Lower leg skin (tissue), 3 donors: ENCODE data around the gene BRWD1.

ENCODE experiments used
- POLR2A ChIP-seq, 2 donors: fragments of 450-650 bp; IDR thresholded peaks; one replicate each; pipeline ENCODE4 v1.6.1; 2016 to 2017; ENCODE audit warnings: antibody characterized with exemption in 2 of 2, mild to moderate bottlenecking in 1 of 2, moderate library complexity in 1 of 2
- TF ChIP-seq, protein P1 (sequence below), 3 donors: fragments of 450-650 bp; IDR thresholded peaks; one replicate each; pipeline ENCODE4 v1.5.1; 2016; ENCODE audit warnings: antibody characterized with exemption in 3 of 3, mild to moderate bottlenecking in 3 of 3, moderate library complexity in 2 of 3

DNA sequence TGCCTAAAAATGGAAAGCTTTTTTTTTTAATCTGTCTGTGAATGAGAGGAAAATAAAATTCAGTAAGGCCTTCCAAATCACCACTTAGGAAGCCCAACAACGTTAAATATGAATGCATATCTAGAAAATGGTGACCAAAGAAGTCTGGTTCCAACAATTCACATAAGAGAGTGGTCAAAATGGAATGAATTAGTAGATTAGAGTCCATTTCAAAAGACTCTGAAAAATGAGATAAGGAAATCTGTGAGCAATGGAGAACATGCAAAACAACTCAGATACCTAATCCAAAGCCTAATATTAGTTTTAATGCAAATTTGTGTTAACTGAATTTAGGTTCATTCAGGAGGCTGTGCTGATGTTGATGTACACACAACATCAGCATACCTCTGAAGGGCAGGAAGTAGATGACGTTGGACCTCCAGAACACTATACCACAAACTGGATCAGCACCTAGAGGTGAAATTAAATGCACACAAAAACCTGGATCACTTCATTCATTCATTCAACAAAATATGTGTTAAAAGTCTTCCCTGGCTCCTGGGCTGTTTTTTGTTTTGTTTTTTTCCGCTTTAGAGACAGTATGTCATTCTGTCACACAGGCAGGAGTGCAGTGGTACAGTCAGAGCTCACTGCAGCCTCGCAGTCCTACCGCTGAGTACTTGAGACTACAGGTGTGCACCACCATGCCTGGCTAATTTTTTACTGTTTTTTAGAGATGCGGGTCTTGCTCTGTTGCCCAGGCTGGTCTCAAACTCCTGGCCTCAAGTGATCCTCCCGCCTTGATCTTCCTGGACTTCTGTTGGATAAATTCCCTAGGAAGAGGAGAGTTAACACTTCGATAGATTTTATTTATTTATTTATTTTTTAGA lies 4.9 kb upstream of the BRWD1 start:
- TF ChIP-seq, protein P1, sequence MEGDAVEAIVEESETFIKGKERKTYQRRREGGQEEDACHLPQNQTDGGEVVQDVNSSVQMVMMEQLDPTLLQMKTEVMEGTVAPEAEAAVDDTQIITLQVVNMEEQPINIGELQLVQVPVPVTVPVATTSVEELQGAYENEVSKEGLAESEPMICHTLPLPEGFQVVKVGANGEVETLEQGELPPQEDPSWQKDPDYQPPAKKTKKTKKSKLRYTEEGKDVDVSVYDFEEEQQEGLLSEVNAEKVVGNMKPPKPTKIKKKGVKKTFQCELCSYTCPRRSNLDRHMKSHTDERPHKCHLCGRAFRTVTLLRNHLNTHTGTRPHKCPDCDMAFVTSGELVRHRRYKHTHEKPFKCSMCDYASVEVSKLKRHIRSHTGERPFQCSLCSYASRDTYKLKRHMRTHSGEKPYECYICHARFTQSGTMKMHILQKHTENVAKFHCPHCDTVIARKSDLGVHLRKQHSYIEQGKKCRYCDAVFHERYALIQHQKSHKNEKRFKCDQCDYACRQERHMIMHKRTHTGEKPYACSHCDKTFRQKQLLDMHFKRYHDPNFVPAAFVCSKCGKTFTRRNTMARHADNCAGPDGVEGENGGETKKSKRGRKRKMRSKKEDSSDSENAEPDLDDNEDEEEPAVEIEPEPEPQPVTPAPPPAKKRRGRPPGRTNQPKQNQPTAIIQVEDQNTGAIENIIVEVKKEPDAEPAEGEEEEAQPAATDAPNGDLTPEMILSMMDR (IDR thresholded peaks at IDR 0.05): no peak
- TF ChIP-seq POLR2A (IDR thresholded peaks at IDR 0.05): no peak
